Measurements from ENCODE around the gene FRMD8. TPM values are rescaled to one million over a fixed set of nuclear protein-coding genes. Genes with fewer than 3 reads are reported as not detected.

The FRMD8 gene
- total and polyA plus RNA-seq, 4 donors = 2.8 to 22.8 (median 15.0) TPM

DNA sequence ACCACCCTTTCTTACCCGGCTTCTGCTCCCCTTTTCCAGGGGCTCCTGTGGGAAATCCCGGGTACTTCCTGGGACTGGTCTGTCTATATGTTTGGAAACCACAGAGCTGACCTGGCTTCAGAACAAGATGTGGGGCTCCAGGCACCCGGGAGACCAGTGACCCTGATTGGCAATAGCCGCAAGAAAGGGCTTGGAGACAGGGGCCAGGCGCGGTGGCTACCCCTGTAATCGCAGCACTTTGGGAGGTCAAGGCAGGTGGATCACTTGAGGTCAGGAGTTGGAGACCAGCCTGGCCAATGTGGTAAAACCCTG, 33.0 kb downstream of the FRMD8 start:
- TF ChIP-seq YY1 (IDR thresholded peaks at IDR 0.05) = no peak
- no peak for TF ChIP-seq HNF4A (conservative IDR thresholded peaks at IDR 0.05)
- no peak for TF ChIP-seq FOXA1 (IDR thresholded peaks at IDR 0.05)
- TF ChIP-seq FOXA2 (IDR thresholded peaks at IDR 0.05) = no peak
- TF ChIP-seq EGR1 (IDR thresholded peaks at IDR 0.05; ENCODE audit: low read depth in 2 of 2) = no peak
- no peak for TF ChIP-seq NR2F2 (IDR thresholded peaks at IDR 0.05)
- TF ChIP-seq, protein P1, sequence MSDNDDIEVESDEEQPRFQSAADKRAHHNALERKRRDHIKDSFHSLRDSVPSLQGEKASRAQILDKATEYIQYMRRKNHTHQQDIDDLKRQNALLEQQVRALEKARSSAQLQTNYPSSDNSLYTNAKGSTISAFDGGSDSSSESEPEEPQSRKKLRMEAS (IDR thresholded peaks at IDR 0.05) = no peak
- no peak for TF ChIP-seq SP1 (IDR thresholded peaks at IDR 0.05)
- TF ChIP-seq TAF1 (conservative IDR thresholded peaks at IDR 0.05) = no peak
- TF ChIP-seq, protein P2, sequence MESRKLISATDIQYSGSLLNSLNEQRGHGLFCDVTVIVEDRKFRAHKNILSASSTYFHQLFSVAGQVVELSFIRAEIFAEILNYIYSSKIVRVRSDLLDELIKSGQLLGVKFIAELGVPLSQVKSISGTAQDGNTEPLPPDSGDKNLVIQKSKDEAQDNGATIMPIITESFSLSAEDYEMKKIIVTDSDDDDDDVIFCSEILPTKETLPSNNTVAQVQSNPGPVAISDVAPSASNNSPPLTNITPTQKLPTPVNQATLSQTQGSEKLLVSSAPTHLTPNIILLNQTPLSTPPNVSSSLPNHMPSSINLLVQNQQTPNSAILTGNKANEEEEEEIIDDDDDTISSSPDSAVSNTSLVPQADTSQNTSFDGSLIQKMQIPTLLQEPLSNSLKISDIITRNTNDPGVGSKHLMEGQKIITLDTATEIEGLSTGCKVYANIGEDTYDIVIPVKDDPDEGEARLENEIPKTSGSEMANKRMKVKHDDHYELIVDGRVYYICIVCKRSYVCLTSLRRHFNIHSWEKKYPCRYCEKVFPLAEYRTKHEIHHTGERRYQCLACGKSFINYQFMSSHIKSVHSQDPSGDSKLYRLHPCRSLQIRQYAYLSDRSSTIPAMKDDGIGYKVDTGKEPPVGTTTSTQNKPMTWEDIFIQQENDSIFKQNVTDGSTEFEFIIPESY (IDR thresholded peaks at IDR 0.05) = no peak
- H3K4me1 ChIP-seq (ENCODE audit: control insufficient read depth in 4 of 4, insufficient read depth in 4 of 4, low read length in 3 of 4) = peaks cover 11 to 39% (median 23%) of the 10 kb centered on the region in 4 donors

DNA sequence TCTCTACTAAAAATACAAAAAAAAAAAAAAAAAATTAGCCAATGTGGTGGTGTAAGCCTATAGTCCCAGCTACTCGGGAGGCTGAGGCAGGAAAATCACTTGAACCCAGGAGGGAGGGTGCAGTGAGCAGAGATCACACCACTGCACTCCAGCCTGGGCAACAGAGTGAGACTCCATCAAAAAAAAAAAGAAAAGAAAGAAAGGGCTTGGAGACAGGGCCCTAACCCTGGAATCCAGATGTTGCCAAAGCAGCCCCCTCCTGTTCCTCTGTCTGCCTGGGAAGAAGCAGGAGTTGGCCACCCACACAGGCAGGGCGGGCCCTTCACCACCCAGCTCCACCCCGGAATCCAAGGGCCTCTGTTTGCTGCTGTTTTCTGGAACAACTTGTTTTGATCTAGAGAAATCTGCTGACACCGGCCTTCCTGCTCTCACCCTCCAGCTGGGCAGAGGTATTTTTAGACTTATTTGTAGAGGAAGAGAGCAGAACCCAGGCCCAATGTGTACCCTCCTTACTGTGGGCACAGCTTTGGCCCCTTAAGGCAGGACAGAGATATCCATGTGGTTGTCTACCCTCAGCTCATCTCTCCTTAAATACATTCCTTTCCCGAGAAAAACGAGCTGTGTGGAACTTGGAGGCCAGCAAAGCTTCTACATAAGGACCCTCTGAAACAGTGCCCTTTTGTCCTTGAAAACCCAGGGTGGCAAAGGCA, 33.5 kb downstream of the FRMD8 start:
- TF ChIP-seq GABPA (IDR thresholded peaks at IDR 0.05 in 1 of 2, conservative IDR thresholded peaks at IDR 0.05 in 1 of 2) = peak in 1 of 2 donors; percentile 56
- TF ChIP-seq, protein P3, sequence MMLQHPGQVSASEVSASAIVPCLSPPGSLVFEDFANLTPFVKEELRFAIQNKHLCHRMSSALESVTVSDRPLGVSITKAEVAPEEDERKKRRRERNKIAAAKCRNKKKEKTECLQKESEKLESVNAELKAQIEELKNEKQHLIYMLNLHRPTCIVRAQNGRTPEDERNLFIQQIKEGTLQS (IDR thresholded peaks at IDR 0.05) = peak; percentile 44
- peak; percentile 88 for TF ChIP-seq TAF1 (conservative IDR thresholded peaks at IDR 0.05)
- no peak for TF ChIP-seq FOXA2 (IDR thresholded peaks at IDR 0.05)
- peak; percentile 38 to 53 for TF ChIP-seq HNF4A (conservative IDR thresholded peaks at IDR 0.05)
- TF ChIP-seq, protein P4, sequence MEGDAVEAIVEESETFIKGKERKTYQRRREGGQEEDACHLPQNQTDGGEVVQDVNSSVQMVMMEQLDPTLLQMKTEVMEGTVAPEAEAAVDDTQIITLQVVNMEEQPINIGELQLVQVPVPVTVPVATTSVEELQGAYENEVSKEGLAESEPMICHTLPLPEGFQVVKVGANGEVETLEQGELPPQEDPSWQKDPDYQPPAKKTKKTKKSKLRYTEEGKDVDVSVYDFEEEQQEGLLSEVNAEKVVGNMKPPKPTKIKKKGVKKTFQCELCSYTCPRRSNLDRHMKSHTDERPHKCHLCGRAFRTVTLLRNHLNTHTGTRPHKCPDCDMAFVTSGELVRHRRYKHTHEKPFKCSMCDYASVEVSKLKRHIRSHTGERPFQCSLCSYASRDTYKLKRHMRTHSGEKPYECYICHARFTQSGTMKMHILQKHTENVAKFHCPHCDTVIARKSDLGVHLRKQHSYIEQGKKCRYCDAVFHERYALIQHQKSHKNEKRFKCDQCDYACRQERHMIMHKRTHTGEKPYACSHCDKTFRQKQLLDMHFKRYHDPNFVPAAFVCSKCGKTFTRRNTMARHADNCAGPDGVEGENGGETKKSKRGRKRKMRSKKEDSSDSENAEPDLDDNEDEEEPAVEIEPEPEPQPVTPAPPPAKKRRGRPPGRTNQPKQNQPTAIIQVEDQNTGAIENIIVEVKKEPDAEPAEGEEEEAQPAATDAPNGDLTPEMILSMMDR (IDR thresholded peaks at IDR 0.05; ENCODE audit: low read depth, low read length, missing input control) = no peak
- peak; percentile 25 to 48 for TF ChIP-seq RAD21 (IDR thresholded peaks at IDR 0.05)
- peak; percentile 79 for TF ChIP-seq NR2F2 (IDR thresholded peaks at IDR 0.05)
- peak; percentile 36 for TF ChIP-seq HNF4G (IDR thresholded peaks at IDR 0.05)
- TF ChIP-seq RXRA (IDR thresholded peaks at IDR 0.05) = peak; percentile 73 to 81
- TF ChIP-seq FOXA1 (IDR thresholded peaks at IDR 0.05) = no peak
- peak in 1 of 2 donors; percentile 65 for TF ChIP-seq JUND (IDR thresholded peaks at IDR 0.05)
- TF ChIP-seq EGR1 (IDR thresholded peaks at IDR 0.05; ENCODE audit: low read depth in 2 of 2) = peak; percentile 49 to 55
- TF ChIP-seq, protein P1 (IDR thresholded peaks at IDR 0.05) = peak; percentile 66
- TF ChIP-seq, protein P2 (IDR thresholded peaks at IDR 0.05) = peak; percentile 61
- TF ChIP-seq SP1 (IDR thresholded peaks at IDR 0.05) = peak; percentile 95
- TF ChIP-seq, protein P5, sequence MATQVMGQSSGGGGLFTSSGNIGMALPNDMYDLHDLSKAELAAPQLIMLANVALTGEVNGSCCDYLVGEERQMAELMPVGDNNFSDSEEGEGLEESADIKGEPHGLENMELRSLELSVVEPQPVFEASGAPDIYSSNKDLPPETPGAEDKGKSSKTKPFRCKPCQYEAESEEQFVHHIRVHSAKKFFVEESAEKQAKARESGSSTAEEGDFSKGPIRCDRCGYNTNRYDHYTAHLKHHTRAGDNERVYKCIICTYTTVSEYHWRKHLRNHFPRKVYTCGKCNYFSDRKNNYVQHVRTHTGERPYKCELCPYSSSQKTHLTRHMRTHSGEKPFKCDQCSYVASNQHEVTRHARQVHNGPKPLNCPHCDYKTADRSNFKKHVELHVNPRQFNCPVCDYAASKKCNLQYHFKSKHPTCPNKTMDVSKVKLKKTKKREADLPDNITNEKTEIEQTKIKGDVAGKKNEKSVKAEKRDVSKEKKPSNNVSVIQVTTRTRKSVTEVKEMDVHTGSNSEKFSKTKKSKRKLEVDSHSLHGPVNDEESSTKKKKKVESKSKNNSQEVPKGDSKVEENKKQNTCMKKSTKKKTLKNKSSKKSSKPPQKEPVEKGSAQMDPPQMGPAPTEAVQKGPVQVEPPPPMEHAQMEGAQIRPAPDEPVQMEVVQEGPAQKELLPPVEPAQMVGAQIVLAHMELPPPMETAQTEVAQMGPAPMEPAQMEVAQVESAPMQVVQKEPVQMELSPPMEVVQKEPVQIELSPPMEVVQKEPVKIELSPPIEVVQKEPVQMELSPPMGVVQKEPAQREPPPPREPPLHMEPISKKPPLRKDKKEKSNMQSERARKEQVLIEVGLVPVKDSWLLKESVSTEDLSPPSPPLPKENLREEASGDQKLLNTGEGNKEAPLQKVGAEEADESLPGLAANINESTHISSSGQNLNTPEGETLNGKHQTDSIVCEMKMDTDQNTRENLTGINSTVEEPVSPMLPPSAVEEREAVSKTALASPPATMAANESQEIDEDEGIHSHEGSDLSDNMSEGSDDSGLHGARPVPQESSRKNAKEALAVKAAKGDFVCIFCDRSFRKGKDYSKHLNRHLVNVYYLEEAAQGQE (IDR thresholded peaks at IDR 0.05) = peak; percentile 76
- TF ChIP-seq YY1 (IDR thresholded peaks at IDR 0.05) = peak; percentile 91
- peak; percentile 85 for DNase-seq (ENCODE audit: low spot score)
- H3K36me3 ChIP-seq (ENCODE audit: control insufficient read depth in 4 of 4, insufficient read depth in 3 of 4, low read depth in 1 of 4, low read length in 3 of 4) = no peaks in the 10 kb centered on the region
- no peaks in the 10 kb centered on the region for H3K9me3 ChIP-seq (ENCODE audit: control insufficient read depth in 4 of 4, low read length in 3 of 4)
- peak overlapping the region; percentile 99 to 100 for H3K27ac ChIP-seq (ENCODE audit: low read depth in 1 of 2, low read length in 2 of 2)
- peak overlapping the region; percentile 98 for H3K9ac ChIP-seq (ENCODE audit: low read depth in 1 of 2, low read length in 2 of 2)
- H3K27me3 ChIP-seq (ENCODE audit: control insufficient read depth in 4 of 4, insufficient read depth in 4 of 4, low read length in 3 of 4) = no peaks in the 10 kb centered on the region
- peaks cover 11 to 39% (median 23%) of the 10 kb centered on the region in 4 donors for H3K4me1 ChIP-seq (ENCODE audit: control insufficient read depth in 4 of 4, insufficient read depth in 4 of 4, low read length in 3 of 4)
- H3K4me3 ChIP-seq (ENCODE audit: low read depth in 1 of 3, low read length in 3 of 3) = peak overlapping the region in 2 of 3 donors; percentile 38 to 64
- under 1% methylated on average over 6 of the region's 6 CpGs for WGBS

More for the DNA sequence above, 33.0 kb downstream of the FRMD8 start:
- WGBS = 8% methylated on average over 7 of the region's 7 CpGs
- Histone ChIP-seq H3K9ac (ENCODE audit: low read depth in 1 of 2, low read length in 2 of 2) (peak overlapping the region; percentile 98), H3K36me3 (ENCODE audit: control insufficient read depth in 4 of 4, insufficient read depth in 3 of 4, low read depth in 1 of 4, low read length in 3 of 4) (no peaks in the 10 kb centered on the region), H3K4me3 (ENCODE audit: low read depth in 1 of 3, low read length in 3 of 3) (peak overlapping the region; percentile 35 to 65 (median 64)), H3K9me3 (ENCODE audit: control insufficient read depth in 4 of 4, low read length in 3 of 4) (no peaks in the 10 kb centered on the region), H3K27ac (ENCODE audit: low read depth in 1 of 2, low read length in 2 of 2) (peak overlapping the region; percentile 99 to 100), H3K27me3 (ENCODE audit: control insufficient read depth in 4 of 4, insufficient read depth in 4 of 4, low read length in 3 of 4) (no peaks in the 10 kb centered on the region)
- no peak for DNase-seq (ENCODE audit: low spot score)
